Adipocyte (in vitro differentiated cells): ENCODE data around the gene SPAG8.

ENCODE experiments used
- DNase-seq: peaks from one replicate; pipeline ENCODE4 v3.0.0-alpha.2; 2015; ENCODE audit warnings: low read depth
- H3K27me3 ChIP-seq: replicated peaks from 2 replicates; pipeline ENCODE4 v1.7.0; 2013; ENCODE audit warnings: mild to moderate bottlenecking, low read length, moderate library complexity; ENCODE audit not compliant: control insufficient read depth, insufficient read depth
- H3K36me3 ChIP-seq: 2 replicates; pipeline ENCODE4 v1.7.0; 2013; ENCODE audit warnings: low read length, mild to moderate bottlenecking, moderate library complexity; ENCODE audit not compliant: control insufficient read depth, insufficient read depth, severe bottlenecking
- H3K4me1 ChIP-seq: 2 replicates; pipeline ENCODE4 v1.7.0; 2013; ENCODE audit warnings: mild to moderate bottlenecking, low read length, moderate library complexity; ENCODE audit not compliant: control insufficient read depth, insufficient read depth
- H3K4me3 ChIP-seq: 2 replicates; pipeline ENCODE4 v1.7.0; 2013; ENCODE audit warnings: mild to moderate bottlenecking, low read length, moderate library complexity
- H3K9ac ChIP-seq: 2 replicates; pipeline ENCODE4 v1.7.0; 2013; ENCODE audit warnings: mild to moderate bottlenecking, low read length, moderate library complexity
- H3K9me3 ChIP-seq: 2 replicates; pipeline ENCODE4 v1.7.0; 2013; ENCODE audit warnings: mild to moderate bottlenecking, low read length, moderate library complexity; ENCODE audit not compliant: control insufficient read depth

SPAG8 gene

GRCh38 chr9:35789541-35789940 is 22.5 kb downstream of the SPAG8 start:
- no peak overlapping the region for H3K9ac ChIP-seq
- peaks cover 5% of the 10 kb centered on the region for H3K27me3 ChIP-seq
- H3K9me3 ChIP-seq: no peaks in the 10 kb centered on the region
- peaks cover 40% of the 10 kb centered on the region for H3K4me1 ChIP-seq
- no peak for DNase-seq
- no peaks in the 10 kb centered on the region for H3K36me3 ChIP-seq
- no peak overlapping the region for H3K4me3 ChIP-seq

- no peaks in the 10 kb centered on the region for H3K36me3 ChIP-seq
- no peak overlapping the region for H3K9ac ChIP-seq
- H3K4me3 ChIP-seq: no peak overlapping the region
- H3K9me3 ChIP-seq: no peaks in the 10 kb centered on the region
- peaks cover 16% of the 10 kb centered on the region for H3K27me3 ChIP-seq
- H3K4me1 ChIP-seq: no peaks in the 10 kb centered on the region
- no peak for DNase-seq
Observed at GRCh38 chr9:35783418-35783817, 28.6 kb downstream of the SPAG8 start.

- Histone ChIP-seq H3K4me1 (no peaks in the 10 kb centered on the region), H3K9me3 (no peaks in the 10 kb centered on the region), H3K36me3 (no peaks in the 10 kb centered on the region), H3K9ac (no peak overlapping the region), H3K27me3 (peaks cover 16% of the 10 kb centered on the region), H3K4me3 (no peak overlapping the region)
- DNase-seq: no peak
Observed at GRCh38 chr9:35781066-35781465, 31.0 kb downstream of the SPAG8 start.

- H3K9ac ChIP-seq: no peak overlapping the region
- H3K4me3 ChIP-seq: no peak overlapping the region
- H3K36me3 ChIP-seq: no peaks in the 10 kb centered on the region
- no peaks in the 10 kb centered on the region for H3K4me1 ChIP-seq
- H3K9me3 ChIP-seq: no peaks in the 10 kb centered on the region
- DNase-seq: no peak
- peaks cover 11% of the 10 kb centered on the region for H3K27me3 ChIP-seq
Observed at GRCh38 chr9:35778496-35778895, 33.6 kb downstream of the SPAG8 start.

- Histone ChIP-seq H3K36me3 (no peaks in the 10 kb centered on the region), H3K4me3 (no peak overlapping the region)
- DNase-seq: no peak
Observed at GRCh38 chr9:35776018-35776417, 36.0 kb downstream of the SPAG8 start.

GRCh38 chr9:35774907-35775635 is 37.0 kb downstream of the SPAG8 start:
- Histone ChIP-seq H3K9ac (no peak overlapping the region), H3K4me3 (no peak overlapping the region), H3K4me1 (peaks cover 20% of the 10 kb centered on the region), H3K27me3 (peaks cover 7% of the 10 kb centered on the region), H3K9me3 (no peaks in the 10 kb centered on the region), H3K36me3 (no peaks in the 10 kb centered on the region)
- DNase-seq: no peak

More at GRCh38 chr9:35776018-35776417, 36.0 kb downstream of the SPAG8 start:
- Histone ChIP-seq H3K9ac (no peak overlapping the region), H3K27me3 (peaks cover 11% of the 10 kb centered on the region), H3K4me1 (peaks cover 12% of the 10 kb centered on the region), H3K9me3 (no peaks in the 10 kb centered on the region)

- Histone ChIP-seq H3K36me3 (no peaks in the 10 kb centered on the region), H3K4me3 (no peak overlapping the region), H3K4me1 (peaks cover 20% of the 10 kb centered on the region), H3K9ac (no peak overlapping the region), H3K9me3 (no peaks in the 10 kb centered on the region), H3K27me3 (no peaks in the 10 kb centered on the region)
- no peak for DNase-seq
Observed at GRCh38 chr9:35771943-35772342, 40.1 kb downstream of the SPAG8 start.

GRCh38 chr9:35771534-35771933 is 40.5 kb downstream of the SPAG8 start:
- peak; percentile 14 for DNase-seq
- H3K27me3 ChIP-seq: no peaks in the 10 kb centered on the region
- peak overlapping the region; percentile 10 for H3K4me3 ChIP-seq
- H3K36me3 ChIP-seq: no peaks in the 10 kb centered on the region
- H3K9me3 ChIP-seq: no peaks in the 10 kb centered on the region
- H3K9ac ChIP-seq: no peak overlapping the region
- H3K4me1 ChIP-seq: peaks cover 20% of the 10 kb centered on the region

- no peaks in the 10 kb centered on the region for H3K9me3 ChIP-seq
- peak overlapping the region; percentile 10 for H3K4me3 ChIP-seq
- H3K4me1 ChIP-seq: peaks cover 20% of the 10 kb centered on the region
- no peaks in the 10 kb centered on the region for H3K36me3 ChIP-seq
- H3K9ac ChIP-seq: no peak overlapping the region
- DNase-seq: no peak
- H3K27me3 ChIP-seq: no peaks in the 10 kb centered on the region
Observed at GRCh38 chr9:35771075-35771433, 41.0 kb downstream of the SPAG8 start.

GRCh38 chr9:35769763-35770162 is 42.3 kb downstream of the SPAG8 start:
- Histone ChIP-seq H3K9ac (no peak overlapping the region), H3K36me3 (no peaks in the 10 kb centered on the region), H3K4me3 (no peak overlapping the region), H3K9me3 (no peaks in the 10 kb centered on the region), H3K27me3 (no peaks in the 10 kb centered on the region), H3K4me1 (peaks cover 20% of the 10 kb centered on the region)
- DNase-seq: no peak

- Histone ChIP-seq H3K4me3 (no peak overlapping the region), H3K27me3 (no peaks in the 10 kb centered on the region), H3K9ac (no peak overlapping the region), H3K36me3 (no peaks in the 10 kb centered on the region), H3K9me3 (no peaks in the 10 kb centered on the region), H3K4me1 (peaks cover 20% of the 10 kb centered on the region)
- no peak for DNase-seq
Observed at GRCh38 chr9:35767458-35767857, 44.6 kb downstream of the SPAG8 start.

- no peak for DNase-seq
- Histone ChIP-seq H3K36me3 (no peaks in the 10 kb centered on the region), H3K27me3 (no peaks in the 10 kb centered on the region), H3K4me3 (no peak overlapping the region), H3K9ac (no peak overlapping the region), H3K9me3 (no peaks in the 10 kb centered on the region), H3K4me1 (peaks cover 17% of the 10 kb centered on the region)
Observed at GRCh38 chr9:35766997-35767396, 45.1 kb downstream of the SPAG8 start.
